Stimulated activated CD4-positive, alpha-beta T cell treated with anti-CD3 and anti-CD28 coated beads, TNF-alpha, amount 100 ng/mL, for 4 hours (primary cell): ENCODE measurements around the gene PARD3B.
"Not testable (repeated sequence)": the region's sequence is repeated elsewhere in the genome, so short reads cannot be mapped to it uniquely, and the experiment has no call there.

ENCODE experiments used
- DNase-seq, 3 experiments: peaks; one replicate each; pipeline ENCODE4 v3.0.0-alpha.2; 2020; ENCODE audit warnings: low read depth in 3 of 3

PARD3B gene

DNA sequence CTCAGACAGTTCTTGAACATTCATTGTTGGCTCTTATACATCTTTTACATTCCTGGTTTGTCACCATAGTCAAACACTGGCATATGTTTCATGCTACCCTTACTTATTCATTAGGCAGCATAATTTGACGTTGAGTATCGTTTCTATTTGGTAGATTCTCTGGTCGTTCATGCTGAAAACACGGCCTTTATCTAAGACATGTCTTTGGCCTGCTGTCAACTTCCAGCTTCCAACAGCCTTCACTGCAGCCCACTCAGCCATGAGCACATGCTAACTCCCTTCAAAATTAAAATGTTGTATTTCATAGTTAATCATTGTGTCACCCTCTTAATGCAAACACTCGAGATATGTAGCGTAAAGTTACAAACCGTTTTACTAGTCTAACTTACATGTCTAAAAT lies 644.0 kb downstream of the PARD3B start:
- no peak for DNase-seq

DNA sequence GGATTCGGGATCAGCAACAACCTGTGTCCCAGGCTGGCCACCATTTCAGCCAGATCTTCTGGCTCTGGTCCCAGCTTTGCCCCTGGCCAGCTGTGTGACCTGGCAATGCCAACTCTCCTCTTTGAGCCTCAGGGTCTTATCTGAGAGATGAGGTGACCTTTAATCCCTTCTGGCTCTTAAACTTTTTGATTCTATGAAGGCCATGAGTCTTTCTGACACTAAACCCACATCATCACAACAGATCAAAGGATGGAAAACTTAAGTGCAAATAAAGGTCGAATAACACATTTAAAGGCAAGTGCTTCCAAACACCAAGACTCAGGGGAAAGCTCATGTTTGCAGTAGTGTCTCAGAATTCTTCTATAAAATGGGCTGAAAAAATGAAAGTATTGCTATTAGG lies 645.3 kb downstream of the PARD3B start:
- DNase-seq, result no peak

DNA sequence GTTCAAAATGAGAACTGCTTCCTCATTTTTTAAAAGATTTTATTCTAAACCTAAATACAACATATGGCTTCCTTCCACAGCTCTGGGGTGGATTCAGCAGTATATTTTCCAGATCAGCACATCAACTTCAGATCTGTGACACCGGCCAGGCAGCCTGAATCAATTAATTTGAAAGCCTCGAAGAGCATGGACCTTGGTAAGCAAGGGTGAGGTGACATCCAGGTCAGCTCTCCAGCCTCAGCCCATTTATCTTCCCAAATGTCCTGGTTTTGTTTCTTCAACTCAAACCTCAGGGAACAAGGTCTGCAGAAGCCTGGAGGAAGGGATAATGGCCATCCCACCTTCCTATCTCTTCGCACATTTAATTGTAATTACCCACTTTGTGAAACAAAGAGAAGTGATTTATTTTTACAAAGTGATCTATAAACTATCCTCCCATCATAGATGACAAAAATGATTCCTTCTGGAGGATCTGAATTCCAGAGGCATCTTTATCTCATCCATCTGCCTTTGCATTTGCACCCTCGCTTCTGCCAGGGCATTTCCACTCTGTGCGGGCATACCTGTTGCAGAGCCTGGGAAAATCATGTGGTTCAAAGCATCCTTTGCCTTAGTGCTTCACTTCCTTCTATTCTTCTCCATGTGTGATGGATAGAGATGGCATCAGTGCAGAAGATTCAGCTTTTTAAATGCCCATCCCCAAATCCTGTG lies 648.0 kb downstream of the PARD3B start:
- DNase-seq, result no peak

DNA sequence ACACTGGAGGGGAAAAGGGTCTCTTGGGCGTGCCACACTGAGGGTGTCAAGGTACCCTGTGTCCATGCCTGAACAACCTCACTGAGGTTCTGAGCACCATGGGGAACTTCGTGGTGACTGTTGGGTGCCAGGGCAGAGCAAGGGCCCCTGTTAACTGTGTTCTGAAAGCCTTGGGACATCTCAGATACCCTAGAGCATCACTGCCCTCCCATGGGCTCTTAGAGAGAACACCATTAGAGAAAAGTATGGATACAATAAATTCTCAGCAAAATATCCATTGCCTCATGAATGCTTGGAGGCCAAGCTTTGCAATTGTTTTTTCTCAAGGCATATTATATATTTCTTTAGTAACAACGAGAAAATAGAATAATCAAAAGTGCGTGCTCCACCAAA lies 648.6 kb downstream of the PARD3B start:
- no peak for DNase-seq

DNA sequence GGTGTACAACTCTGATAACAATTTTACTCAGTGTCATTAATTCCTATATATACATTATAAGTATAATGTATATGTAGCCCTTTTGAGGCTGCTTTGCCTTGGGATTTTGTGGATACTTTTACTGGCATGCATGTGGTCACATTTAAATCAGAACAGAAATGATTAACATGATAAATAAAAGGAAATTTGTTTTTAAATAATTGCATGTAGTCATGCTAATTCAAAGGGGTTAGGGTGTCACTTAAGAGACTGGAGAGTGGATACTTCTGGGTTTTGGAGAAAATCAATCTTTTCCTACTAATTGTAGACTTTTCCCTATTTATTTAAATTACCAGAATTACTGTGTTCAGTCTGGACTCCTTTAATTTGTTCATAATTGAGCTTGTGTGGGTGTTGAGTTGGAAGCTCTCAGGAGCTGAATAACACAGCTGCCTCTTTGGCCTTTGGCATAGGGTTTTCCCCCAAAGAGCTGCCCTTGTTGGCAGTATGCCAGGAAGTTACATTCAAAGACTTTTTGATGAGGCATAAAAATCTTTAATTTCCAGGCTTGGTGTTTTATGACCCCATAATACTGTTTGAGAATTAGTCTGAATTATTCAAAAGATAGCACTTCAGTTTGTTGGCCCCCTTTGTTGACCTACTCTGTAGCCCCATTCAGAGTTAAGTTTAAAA lies 652.3 kb downstream of the PARD3B start:
- peak in 1 of 3 experiments; percentile 5 for DNase-seq

DNA sequence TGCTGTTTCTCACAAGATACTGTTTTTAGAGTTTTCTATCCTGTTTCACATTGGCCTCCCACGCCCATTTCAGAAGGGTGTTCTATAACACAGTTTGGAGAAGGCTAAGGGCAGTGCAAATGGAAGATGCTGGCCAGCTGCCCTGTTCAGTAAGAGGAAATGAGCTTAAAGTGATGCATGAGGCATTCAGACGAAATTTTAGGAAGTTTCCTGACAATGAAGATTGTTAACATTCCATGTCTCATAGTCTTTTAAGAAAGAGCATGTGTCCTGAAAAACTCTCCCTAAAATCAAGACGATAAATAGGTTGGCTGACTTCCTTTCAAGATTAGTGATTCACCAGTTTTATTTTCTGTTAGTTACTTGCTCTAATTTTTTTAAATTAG lies 652.9 kb downstream of the PARD3B start:
- no peak for DNase-seq

DNA sequence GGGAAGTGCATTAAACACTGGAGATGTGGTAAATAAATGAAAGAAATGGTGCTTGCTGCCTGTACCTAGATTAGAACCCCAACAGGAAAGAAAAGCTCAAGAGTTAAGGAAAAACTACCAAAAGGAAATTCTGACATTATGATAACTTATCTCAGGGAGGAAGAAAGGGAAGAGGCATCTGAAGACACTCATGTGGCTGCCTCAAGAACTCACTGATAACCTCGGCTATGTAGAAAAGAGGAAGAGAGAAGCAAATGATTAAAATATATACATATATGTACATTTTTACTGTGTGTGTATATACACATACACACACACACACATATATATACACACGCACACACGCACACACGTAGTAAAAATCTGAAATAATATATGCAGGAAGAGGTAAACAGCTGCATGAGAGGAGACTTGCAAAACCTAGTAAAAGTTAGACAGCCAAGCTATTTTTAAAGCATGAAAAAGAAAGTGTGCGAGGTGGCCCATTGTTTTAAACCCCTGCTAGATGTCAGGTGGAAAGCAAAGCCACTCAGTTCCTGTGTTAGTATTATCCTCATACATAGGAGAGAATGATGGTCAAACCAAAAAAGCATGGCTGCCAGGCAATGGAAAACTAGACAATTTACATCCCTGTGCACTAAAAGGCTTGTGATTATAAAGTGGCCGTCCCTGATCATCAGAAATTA lies 654.0 kb downstream of the PARD3B start:
- no peak for DNase-seq

DNA sequence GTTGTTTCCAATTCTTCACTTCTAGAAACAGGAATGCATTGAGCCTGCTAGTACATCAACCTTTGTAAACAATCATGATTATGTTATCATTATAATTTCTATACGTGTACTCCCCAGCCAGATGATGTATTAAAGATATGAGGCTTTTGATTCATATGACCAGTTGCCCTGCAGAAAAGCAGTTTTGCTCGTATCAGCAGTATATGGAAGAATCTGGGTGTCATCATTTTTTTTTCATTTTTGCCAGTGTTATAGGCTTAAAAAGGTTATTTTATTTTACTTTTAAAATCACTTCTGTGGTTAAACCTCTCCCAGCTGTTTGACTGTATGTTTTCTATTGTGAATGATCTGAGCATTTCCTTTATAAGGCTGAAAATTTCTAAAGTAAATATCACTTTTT lies 665.2 kb downstream of the PARD3B start:
- DNase-seq, result no peak

DNA sequence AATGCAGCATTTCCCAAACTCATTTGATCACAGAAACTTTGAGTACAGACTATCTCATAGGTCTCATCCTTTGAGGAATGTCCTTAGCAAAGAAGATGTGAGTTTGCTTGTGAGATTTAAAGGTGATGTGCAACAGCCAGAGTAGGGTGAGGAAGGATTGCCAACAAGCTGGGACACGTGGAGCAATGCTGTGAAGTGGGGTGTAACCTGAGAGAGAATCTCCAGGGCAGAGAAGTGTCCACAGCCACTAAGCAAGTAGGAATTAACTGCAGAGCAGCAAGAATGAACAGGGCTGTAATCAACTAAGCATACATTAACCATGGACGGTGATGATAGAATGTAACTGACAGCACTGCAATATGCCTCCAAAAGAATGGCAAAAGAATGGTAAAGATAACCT lies 667.1 kb downstream of the PARD3B start:
- DNase-seq, result no peak

DNA sequence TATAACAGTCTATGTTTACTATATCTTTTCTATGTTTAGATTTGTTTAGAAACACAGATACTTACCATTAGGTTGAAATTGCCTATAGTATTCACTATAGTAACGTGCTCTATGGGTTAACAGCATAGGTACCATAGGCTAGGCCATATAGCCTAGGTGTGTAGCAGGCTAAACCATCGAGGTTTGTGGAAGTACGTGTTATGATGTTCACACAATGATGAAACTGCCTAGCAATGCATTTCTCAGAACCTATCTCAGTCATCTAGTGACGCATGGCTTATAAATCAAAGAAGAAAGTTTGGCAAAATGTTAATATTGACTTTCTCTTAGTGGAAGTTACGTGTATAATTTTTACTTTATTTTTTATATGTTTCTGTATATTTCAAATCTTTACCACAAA lies 670.8 kb downstream of the PARD3B start:
- no peak for DNase-seq

DNA sequence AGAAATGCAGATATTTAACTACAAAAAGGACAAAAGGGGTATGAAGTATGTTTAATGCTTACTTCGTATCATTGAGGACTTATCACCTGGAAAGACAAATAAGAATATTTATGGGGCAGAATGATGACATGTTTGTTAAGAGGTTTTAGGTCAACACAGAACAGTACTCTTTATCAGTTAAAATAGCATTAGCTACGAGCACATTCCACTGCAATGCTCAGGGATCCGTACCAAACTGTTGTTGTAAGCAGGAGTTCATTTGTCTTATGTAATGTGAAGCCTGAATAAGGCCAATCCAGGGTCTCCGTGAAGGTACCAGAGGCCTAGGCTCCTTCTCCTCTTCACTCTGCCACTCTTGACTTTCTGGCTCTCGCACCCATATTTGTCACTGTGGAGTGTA lies 671.3 kb downstream of the PARD3B start:
- no peak for DNase-seq

DNA sequence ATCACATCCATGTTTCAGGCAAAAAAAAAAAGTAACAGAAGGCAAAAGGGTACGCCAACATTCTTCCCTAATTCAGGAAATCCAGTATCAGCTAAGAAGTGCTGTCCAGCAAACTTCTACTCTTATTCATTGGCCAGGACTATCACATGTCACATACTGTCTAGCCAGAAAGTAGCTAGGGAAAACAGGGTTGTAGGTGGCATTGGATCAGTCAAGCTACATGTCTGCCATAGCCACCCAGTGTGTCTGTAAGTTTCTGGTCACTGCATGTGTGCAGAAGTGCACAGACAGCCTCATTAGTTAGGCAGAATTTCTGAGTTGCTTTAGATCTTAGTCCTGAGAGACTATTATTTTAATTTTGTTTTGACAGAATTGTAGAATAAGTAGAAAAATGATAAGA lies 671.7 kb downstream of the PARD3B start:
- DNase-seq, result no peak

DNA sequence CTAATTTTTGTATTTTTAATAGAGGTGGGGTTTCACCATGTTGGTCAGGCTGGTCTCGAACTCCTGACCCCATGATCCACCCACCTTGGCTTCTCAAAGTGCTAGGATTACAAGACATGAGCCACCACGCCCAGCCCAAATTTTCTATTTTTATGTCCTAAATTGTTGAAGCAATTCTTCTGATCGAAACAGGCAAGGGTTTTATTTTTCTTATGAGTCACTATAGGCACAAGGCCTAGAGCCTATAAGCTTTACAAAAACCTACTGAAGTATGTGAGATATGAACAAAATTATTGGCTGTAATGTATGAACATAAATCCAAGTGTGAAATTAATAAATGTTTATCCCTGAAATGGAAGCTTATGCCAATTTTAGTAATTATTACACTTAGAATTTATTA lies 672.8 kb downstream of the PARD3B start:
- DNase-seq, result no peak

DNA sequence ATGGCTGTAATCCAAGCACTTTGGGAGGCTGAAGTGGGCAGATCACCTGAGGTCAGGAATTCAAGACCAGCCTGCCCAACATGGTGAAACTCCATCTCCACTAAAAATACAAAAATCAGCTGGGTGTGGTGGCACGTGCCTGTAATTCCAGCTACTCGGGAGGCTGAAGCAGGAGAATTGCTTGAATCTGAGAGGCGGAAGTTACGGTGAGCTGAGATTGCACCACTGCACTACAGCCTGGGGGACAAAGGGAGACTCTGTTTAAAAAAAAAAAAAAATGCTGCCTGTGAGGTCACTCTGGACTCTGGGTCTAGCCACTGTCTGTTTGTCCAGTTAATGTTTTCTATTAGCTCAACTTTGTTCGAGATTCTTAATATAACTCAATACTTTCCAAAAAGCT lies 673.5 kb downstream of the PARD3B start:
- DNase-seq, result not testable (repeated sequence)

DNA sequence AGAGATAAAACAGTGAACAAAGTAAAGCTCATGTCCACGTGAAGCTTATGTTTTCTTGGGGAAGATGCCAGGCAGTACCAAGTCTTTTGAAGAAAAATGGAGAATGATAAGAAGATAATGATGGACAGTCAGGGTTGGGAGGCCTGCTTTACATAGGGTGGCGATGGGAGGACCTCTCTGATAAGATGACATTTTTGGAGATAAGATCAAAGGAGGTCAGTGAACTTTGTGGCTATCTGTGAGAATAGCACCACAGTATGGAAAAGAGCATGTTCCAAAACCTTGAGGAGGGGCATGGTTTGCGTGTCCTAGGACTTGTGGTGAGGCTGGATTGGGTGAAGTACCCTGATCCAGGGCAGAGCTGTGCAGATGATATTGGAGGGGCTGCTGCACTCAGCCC lies 675.3 kb downstream of the PARD3B start:
- no peak for DNase-seq

DNA sequence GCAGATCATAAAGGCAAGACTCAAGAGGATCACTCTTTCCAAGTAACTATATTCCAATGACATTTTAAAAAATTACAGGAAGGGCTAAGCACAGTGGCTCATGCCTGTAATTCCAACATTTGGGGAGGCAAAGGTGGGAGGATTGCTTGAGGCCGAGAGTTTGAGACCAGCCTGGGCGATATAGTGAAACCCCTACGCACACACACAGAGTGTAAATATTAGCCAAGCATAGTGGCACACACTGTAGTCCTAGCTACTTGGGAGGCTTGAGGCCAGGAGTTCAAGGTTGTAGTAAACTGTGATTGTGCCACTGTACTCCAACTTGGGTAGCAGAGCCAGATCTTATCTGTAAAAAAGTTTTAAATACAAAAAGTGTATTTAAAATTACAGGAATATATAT lies 686.8 kb downstream of the PARD3B start:
- no peak for DNase-seq

DNA sequence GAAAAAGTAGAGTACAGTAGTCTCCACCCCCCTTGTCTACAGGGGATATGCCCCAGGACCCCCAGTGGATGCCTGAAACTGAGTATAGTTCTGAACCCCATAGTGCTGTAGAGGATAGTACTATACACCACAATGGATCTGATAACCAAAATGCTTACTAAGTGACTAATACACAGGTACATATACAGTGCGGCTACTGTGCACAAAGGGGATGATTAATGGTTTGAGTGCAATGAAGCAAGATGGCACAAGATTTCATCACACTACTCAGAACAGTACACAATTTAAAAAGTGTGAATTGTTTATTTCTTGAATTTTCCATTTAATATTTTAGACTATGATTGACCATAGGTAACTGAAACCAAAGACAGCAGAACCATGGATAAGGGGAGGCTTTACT lies 690.2 kb downstream of the PARD3B start:
- no peak for DNase-seq

DNA sequence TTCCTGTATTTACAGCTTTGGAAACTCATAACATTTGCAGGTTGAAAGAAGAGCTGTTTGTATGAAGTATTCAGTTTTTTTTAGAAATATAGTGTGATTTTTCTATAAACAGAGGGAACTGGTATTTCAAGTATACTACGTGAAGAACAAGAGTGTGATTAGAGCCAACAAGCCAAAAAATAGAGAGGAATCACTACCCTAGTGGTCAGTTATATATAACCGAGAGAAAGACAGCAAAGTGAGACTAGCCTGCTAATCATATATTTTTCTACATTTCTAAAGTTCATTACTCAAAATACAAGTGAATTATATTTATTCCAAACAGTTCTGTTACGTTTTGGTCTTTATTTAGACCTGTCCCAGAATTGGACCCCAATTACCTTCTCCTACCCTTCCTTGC lies 692.2 kb downstream of the PARD3B start:
- DNase-seq, result no peak

DNA sequence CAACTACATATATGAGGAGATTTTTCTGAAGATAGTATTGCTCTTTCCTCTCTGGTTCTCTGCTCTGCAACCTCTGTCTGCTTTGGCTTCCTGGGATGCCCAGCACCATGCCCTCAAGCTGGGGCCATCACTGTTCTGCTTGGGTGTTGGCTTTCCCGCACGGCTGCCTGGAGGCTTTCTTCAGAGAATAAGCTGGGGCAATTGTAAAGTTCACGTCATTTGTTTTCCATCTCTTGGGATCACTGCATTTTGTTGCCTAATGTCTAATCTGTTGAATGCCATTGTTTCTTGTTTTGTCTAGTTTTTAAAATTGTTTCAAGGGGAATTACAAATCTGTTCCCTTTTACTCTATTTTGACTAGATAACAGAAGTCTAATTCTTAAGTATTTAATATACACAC lies 699.7 kb downstream of the PARD3B start:
- DNase-seq, result no peak

DNA sequence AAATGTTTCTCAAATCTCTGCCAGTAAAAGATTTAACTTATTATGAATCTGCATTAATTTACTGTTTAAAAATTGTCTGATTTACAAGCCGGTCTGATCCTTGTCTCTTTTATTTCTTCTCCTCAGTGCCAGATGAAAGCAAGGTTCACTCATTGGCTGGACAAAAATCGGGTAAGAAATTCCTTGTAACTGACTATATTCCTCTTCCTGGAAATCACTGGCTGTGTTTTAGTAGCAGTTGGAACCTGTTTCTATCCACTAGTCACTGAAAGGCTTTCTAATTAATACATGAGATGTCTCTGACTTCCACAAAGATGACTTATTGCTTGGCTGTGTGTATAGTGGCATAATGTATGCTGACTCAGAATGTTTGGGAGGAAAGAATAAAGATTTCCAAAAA lies 700.4 kb downstream of the PARD3B start:
- no peak for DNase-seq

DNA sequence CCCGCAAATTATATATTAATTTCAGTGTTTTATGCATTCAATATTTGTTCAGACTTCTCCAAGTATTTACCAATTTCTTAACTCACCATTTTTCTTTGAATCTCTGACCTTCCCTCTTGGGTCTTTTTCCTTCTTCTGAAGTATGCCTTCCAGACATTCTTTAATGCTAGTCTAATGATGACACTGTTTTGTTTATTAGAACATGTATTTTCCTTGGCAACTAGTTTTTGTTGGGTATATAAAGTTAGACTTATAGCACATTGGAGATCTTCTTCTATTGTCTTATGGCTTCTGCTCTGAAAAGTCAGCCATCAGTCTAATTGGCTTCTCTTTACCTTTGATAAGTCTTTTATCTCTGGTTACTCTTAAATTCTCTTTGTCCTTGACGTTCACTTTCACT lies 713.8 kb downstream of the PARD3B start:
- no peak for DNase-seq

DNA sequence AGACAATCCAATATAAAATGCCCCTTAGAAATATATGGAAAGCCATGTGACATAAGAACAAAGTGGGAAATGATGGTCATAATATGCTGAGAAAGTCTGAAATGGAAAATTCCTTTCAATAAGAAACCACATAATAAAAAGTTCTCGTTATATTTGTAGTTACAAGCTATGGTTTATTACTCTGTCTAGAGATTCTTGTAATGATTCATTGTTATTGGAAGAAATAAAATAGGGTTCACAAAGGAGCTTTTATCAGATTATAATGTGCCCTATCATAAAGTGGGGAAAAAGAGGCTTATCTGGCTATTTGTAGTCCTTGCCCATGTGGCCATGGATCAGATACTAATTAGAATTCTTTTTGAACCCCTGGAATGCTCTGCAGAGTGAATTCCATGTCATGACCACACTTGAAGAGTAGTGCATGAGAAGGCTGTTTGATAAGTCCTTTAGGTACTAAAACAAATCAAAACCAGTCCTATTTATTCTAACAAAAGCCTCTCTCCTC lies 716.3 kb downstream of the PARD3B start:
- no peak for DNase-seq

DNA sequence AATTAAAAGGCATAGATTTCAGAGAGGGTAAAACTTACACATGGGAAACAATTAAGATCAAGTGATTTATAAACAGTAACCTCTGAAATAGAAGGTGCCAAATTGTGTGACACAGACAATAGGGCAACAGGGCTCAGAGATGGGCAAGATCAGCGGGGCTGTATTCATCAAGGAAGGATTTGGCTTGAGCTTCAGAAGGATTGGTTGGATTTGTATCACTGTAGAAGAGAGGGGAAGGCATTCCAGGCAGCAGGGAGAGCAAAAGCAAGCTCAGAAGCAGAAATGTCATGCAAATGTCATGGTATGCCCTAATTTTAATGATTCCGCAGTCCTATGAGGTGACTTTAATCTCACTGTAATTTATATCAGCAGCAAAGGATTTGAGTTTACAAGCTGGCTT lies 722.0 kb downstream of the PARD3B start:
- no peak for DNase-seq
